HL-60 (cell line): ENCODE data around the gene BCO1.

Source experiments
- DNase-seq, 2 experiments: peaks; one replicate each; pipeline ENCODE4 v3.0.0-alpha.2; 2010 to 2020; ENCODE audit warnings: low read depth in 1 of 2, low spot score in 1 of 2
- H3K27ac ChIP-seq: fragments of 250-450 bp; sonication (Bioruptor Pico); replicated peaks from 2 replicates; pipeline ENCODE4 v1.5.1; 2020; ENCODE audit warnings: mild to moderate bottlenecking, moderate library complexity
- H3K27me3 ChIP-seq: fragments of 250-450 bp; sonication (Bioruptor Pico); 2 replicates; pipeline ENCODE4 v1.5.1; 2021; ENCODE audit warnings: mild to moderate bottlenecking, moderate library complexity; ENCODE audit not compliant: insufficient read depth, poor library complexity, severe bottlenecking
- H3K4me3 ChIP-seq: replicated peaks from 2 replicates; pipeline ENCODE4 v1.5.1; 2011; ENCODE audit warnings: mild to moderate bottlenecking, control low read depth, low read length; ENCODE audit not compliant: insufficient read depth
- CTCF ChIP-seq: IDR thresholded peaks from one replicate; pipeline ENCODE4 v1.5.1; 2011; ENCODE audit warnings: low read length, control low read depth, inconsistent platforms; ENCODE audit not compliant: insufficient read depth
- GABPA ChIP-seq: IDR thresholded peaks from 2 replicates; pipeline ENCODE4 v1.6.1; 2012; ENCODE audit warnings: low read depth
- POLR2AphosphoS5 ChIP-seq: IDR thresholded peaks from 2 replicates; pipeline ENCODE4 v1.6.1; 2012; ENCODE audit warnings: low read depth
- REST ChIP-seq: IDR thresholded peaks from 2 replicates; pipeline ENCODE4 v1.6.1; 2012; ENCODE audit warnings: low read depth; ENCODE audit not compliant: insufficient replicate concordance
- SPI1 ChIP-seq: IDR thresholded peaks from 2 replicates; pipeline ENCODE4 v1.6.1; 2012; ENCODE audit warnings: low read depth, mild to moderate bottlenecking, borderline replicate concordance

Gene BCO1

GRCh38 chr16:81231014-81231413 is 7.5 kb upstream of the BCO1 start:
- no peak overlapping the region for H3K4me3 ChIP-seq
- H3K27me3 ChIP-seq: no peaks in the 10 kb centered on the region
- H3K27ac ChIP-seq: no peak overlapping the region
- no peak for DNase-seq
- no peak for TF ChIP-seq REST
- TF ChIP-seq SPI1: no peak
- no peak for TF ChIP-seq GABPA
- TF ChIP-seq CTCF: no peak
- TF ChIP-seq POLR2AphosphoS5: no peak

- no peaks in the 10 kb centered on the region for H3K27me3 ChIP-seq
- TF ChIP-seq SPI1: no peak
- no peak for TF ChIP-seq POLR2AphosphoS5
- TF ChIP-seq CTCF: no peak
- no peak for TF ChIP-seq GABPA
- no peak for TF ChIP-seq REST
- no peak overlapping the region for H3K4me3 ChIP-seq
- no peak overlapping the region for H3K27ac ChIP-seq
- no peak for DNase-seq
Observed at GRCh38 chr16:81232740-81233367, 5.6 kb upstream of the BCO1 start.

- no peaks in the 10 kb centered on the region for H3K27me3 ChIP-seq
- DNase-seq: no peak
- H3K4me3 ChIP-seq: no peak overlapping the region
- no peak overlapping the region for H3K27ac ChIP-seq
- TF ChIP-seq POLR2AphosphoS5 (no peak), REST (no peak), GABPA (no peak), SPI1 (no peak), CTCF (no peak)
Observed at GRCh38 chr16:81237282-81237681, 1.2 kb upstream of the BCO1 start.
